Measurements from ENCODE around the gene HMX3.
"Not testable (repeated sequence)": the region's sequence is repeated elsewhere in the genome, so short reads cannot be mapped to it uniquely, and the experiment has no call there.

The HMX3 gene

DNA sequence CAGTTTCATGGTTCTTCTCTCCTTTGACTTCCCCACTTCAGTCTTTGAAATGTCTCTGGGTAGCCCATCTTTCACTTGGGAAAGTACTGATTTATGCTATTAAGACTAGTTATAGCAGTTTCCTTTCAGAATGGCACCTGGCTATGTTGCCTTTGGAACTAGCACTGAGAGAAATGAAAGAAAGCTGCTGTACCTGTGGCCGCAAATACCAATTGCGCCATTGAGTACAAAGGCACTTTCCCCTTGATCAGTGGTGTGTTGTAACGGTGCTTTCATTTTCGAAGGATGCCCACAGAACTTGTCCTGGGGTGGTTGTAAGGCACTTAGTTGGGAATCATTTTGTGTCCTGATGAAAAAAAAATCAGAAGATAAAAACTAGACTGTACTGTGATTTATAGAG is 35.2 kb downstream of the HMX3 start:
- Histone ChIP-seq H3K14ac (ENCODE audit: low read length) (no peak overlapping the region), H2BK12ac (ENCODE audit: low read length) (no peak overlapping the region), H3K4ac (ENCODE audit: low read depth, low read length) (no peak overlapping the region), H2AK5ac (ENCODE audit: low read length) (no peak overlapping the region), H4K8ac (ENCODE audit: low read depth, low read length) (no peak overlapping the region), H3K18ac (ENCODE audit: low read length) (no peak overlapping the region), H3K4me2 (ENCODE audit: low read length) (no peak overlapping the region), H3K23ac (ENCODE audit: low read length) (no peak overlapping the region), H3K27me3 (ENCODE audit: insufficient read depth, low read length) (no peaks in the 10 kb centered on the region), H4K12ac (ENCODE audit: low read depth, low read length) (no peak overlapping the region), H2BK5ac (ENCODE audit: low read depth, low read length, poor library complexity) (no peak overlapping the region), H3K9me3 (ENCODE audit: insufficient read depth, low read depth, low read length) (no peaks in the 10 kb centered on the region), H4K91ac (ENCODE audit: low read depth, low read length) (no peak overlapping the region), H3K27ac (ENCODE audit: low read depth, low read length) (no peak overlapping the region), H3K9ac (ENCODE audit: low read length) (no peak overlapping the region), H3K79me2 (ENCODE audit: control insufficient read depth, insufficient read depth, low read length, poor library complexity) (no peaks in the 10 kb centered on the region), H3K4me1 (ENCODE audit: control insufficient read depth in 1 of 2, insufficient read depth in 2 of 2, low read length in 2 of 2) (no peaks in the 10 kb centered on the region), H3K79me1 (ENCODE audit: low read length) (no peaks in the 10 kb centered on the region), H2BK120ac (ENCODE audit: insufficient read depth, low read length, poor library complexity) (no peak overlapping the region), H3K4me3 (ENCODE audit: low read depth, low read length) (no peak overlapping the region), H2AFZ (ENCODE audit: insufficient read depth, low read length, poor library complexity) (no peak overlapping the region), H3K36me3 (ENCODE audit: control insufficient read depth in 1 of 2, insufficient read depth in 2 of 2, low read length in 2 of 2) (peaks cover 16 to 17% of the 10 kb centered on the region in 2 experiments)
- DNase-seq, result peak in 1 of 2 donors; percentile 9
- WGBS (ENCODE audit: extremely low coverage, insufficient coverage, insufficient read length), result no CpG with 5 or more reads among the region's 4 CpGs

DNA sequence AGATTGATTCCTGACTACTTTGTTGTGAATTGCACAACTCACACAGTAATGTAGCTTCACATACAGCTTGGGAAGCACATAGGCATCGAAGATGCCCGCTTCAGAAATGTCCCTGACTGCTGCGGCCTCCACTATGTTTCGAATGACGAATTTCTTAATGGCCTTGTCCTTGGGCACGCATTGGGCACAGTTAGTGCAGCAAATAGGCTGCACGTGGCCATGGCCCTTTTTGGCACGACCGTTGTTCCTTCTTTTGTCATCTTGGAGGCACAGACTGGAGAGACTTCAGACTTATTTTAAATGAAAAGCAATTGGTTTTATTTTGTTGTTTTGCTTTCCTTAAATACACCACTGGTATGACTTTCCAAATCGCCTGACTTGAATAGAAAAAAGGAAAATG is 35.8 kb downstream of the HMX3 start:
- H2AK5ac ChIP-seq (ENCODE audit: low read length); H4K12ac ChIP-seq (ENCODE audit: low read depth, low read length); H2BK5ac ChIP-seq (ENCODE audit: low read depth, low read length, poor library complexity); H4K91ac ChIP-seq (ENCODE audit: low read depth, low read length); H3K18ac ChIP-seq (ENCODE audit: low read length); H4K8ac ChIP-seq (ENCODE audit: low read depth, low read length); H3K14ac ChIP-seq (ENCODE audit: low read length); H3K4me3 ChIP-seq (ENCODE audit: low read depth, low read length); H3K9me3 ChIP-seq (ENCODE audit: insufficient read depth, low read depth, low read length); H3K27ac ChIP-seq (ENCODE audit: low read depth, low read length); H3K79me2 ChIP-seq (ENCODE audit: control insufficient read depth, insufficient read depth, low read length, poor library complexity); H3K23ac ChIP-seq (ENCODE audit: low read length); H2BK120ac ChIP-seq (ENCODE audit: insufficient read depth, low read length, poor library complexity); H3K4ac ChIP-seq (ENCODE audit: low read depth, low read length); H3K27me3 ChIP-seq (ENCODE audit: insufficient read depth, low read length); H2AFZ ChIP-seq (ENCODE audit: insufficient read depth, low read length, poor library complexity); H3K4me1 ChIP-seq (ENCODE audit: control insufficient read depth in 1 of 2, insufficient read depth in 2 of 2, low read length in 2 of 2); H3K9ac ChIP-seq (ENCODE audit: low read length); H2BK12ac ChIP-seq (ENCODE audit: low read length); H3K79me1 ChIP-seq (ENCODE audit: low read length); DNase-seq; H3K4me2 ChIP-seq (ENCODE audit: low read length): not testable (repeated sequence)
- peaks cover 14 to 16% of the 10 kb centered on the region in 2 experiments for H3K36me3 ChIP-seq (ENCODE audit: control insufficient read depth in 1 of 2, insufficient read depth in 2 of 2, low read length in 2 of 2)
- no CpG with 5 or more reads among the region's 10 CpGs for WGBS (ENCODE audit: extremely low coverage, insufficient coverage, insufficient read length)

DNA sequence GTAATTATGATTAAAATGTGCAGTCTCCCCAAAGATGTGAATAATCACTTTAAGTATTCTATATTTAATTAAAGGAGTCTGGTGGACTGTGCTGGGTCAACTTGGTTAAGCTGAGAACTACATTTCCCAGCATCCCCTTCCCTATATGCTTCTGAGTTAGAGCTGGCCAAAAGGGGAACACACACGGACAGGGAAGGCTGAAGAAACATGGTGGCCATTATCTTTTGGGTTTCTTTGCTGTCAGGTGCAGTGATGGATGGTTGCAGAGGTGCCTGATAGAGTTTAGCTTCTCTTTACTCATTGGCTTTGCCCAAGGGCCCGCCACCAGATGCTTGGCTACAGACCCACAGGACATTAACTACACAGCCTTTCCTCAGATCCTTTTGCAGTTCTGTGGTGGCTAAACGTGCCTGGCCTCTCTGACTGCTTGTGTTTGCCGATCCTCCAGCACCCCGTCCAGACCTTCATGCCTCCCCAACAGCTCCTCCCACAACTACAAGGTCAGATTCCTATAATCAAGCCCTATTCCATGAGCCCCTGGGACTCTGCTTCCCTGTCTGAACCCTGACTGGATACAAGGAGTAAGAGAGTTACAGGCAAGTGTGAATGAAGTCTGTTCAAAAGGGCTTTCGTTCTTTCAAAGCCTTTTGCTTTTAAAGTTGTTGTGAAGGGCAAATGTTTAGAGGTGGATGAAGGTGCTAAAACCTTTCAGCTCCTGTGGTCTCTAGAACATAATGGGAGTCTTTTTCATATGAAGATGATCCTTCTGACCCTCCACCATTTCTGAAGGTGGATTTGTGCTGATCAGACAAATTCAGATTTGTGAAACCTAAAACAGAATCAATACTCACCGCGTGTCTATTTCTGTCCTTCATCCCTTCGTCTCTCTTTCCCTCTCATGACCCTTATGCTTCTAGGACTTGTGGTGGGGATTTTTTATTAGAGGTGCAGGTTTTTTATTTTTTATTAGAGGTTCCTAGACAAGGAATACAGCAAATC is 39.9 kb downstream of the HMX3 start:
- Histone ChIP-seq H3K27me3 (ENCODE audit: insufficient read depth, low read length) (no peaks in the 10 kb centered on the region), H4K8ac (ENCODE audit: low read depth, low read length) (no peak overlapping the region), H2AK5ac (ENCODE audit: low read length) (no peak overlapping the region), H2AFZ (ENCODE audit: insufficient read depth, low read length, poor library complexity) (no peak overlapping the region), H3K79me2 (ENCODE audit: control insufficient read depth, insufficient read depth, low read length, poor library complexity) (no peaks in the 10 kb centered on the region), H3K9me3 (ENCODE audit: insufficient read depth, low read depth, low read length) (no peaks in the 10 kb centered on the region), H3K27ac (ENCODE audit: low read depth, low read length) (no peak overlapping the region), H4K91ac (ENCODE audit: low read depth, low read length) (no peak overlapping the region), H2BK5ac (ENCODE audit: low read depth, low read length, poor library complexity) (no peak overlapping the region), H3K14ac (ENCODE audit: low read length) (no peak overlapping the region), H3K18ac (ENCODE audit: low read length) (no peak overlapping the region), H3K4me3 (ENCODE audit: low read depth, low read length) (no peak overlapping the region), H3K79me1 (ENCODE audit: low read length) (no peaks in the 10 kb centered on the region), H4K12ac (ENCODE audit: low read depth, low read length) (no peak overlapping the region), H2BK120ac (ENCODE audit: insufficient read depth, low read length, poor library complexity) (no peak overlapping the region), H3K23ac (ENCODE audit: low read length) (no peak overlapping the region), H3K4me1 (ENCODE audit: control insufficient read depth in 1 of 2, insufficient read depth in 2 of 2, low read length in 2 of 2) (no peaks in the 10 kb centered on the region), H3K9ac (ENCODE audit: low read length) (no peak overlapping the region), H3K36me3 (ENCODE audit: control insufficient read depth in 1 of 2, insufficient read depth in 2 of 2, low read length in 2 of 2) (peaks cover 2 to 4% of the 10 kb centered on the region in 2 experiments), H3K4me2 (ENCODE audit: low read length) (no peak overlapping the region), H2BK12ac (ENCODE audit: low read length) (no peak overlapping the region), H3K4ac (ENCODE audit: low read depth, low read length) (no peak overlapping the region)
- no peak for DNase-seq
- WGBS (ENCODE audit: extremely low coverage, insufficient coverage, insufficient read length), result no CpG with 5 or more reads among the region's 9 CpGs

DNA sequence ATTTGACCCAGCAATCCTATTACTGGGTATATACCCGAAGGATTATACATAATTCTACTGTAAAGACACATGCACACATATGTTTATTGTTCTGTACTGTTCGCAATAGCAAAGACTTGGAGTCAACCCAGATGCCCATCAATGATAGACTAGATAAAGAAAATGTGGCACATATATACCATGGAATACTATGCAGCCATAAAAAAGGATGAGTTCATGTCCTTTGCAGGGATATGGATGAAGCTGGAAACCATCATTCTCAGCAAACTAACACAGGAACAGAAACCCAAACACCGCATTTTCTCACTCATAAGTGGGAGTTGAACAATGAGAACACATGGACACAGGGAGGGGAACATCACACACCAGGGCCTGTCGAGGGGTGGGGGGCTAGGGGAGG is 42.6 kb downstream of the HMX3 start:
- not testable (repeated sequence) for H2BK12ac ChIP-seq (ENCODE audit: low read length); H3K23ac ChIP-seq (ENCODE audit: low read length); H3K4me2 ChIP-seq (ENCODE audit: low read length); H3K27ac ChIP-seq (ENCODE audit: low read depth, low read length); H3K4ac ChIP-seq (ENCODE audit: low read depth, low read length); H3K4me3 ChIP-seq (ENCODE audit: low read depth, low read length); H3K4me1 ChIP-seq (ENCODE audit: control insufficient read depth in 1 of 2, insufficient read depth in 2 of 2, low read length in 2 of 2); H3K9me3 ChIP-seq (ENCODE audit: insufficient read depth, low read depth, low read length); H3K36me3 ChIP-seq (ENCODE audit: control insufficient read depth in 1 of 2, insufficient read depth in 2 of 2, low read length in 2 of 2); H4K91ac ChIP-seq (ENCODE audit: low read depth, low read length); H3K18ac ChIP-seq (ENCODE audit: low read length); H3K79me2 ChIP-seq (ENCODE audit: control insufficient read depth, insufficient read depth, low read length, poor library complexity); H4K8ac ChIP-seq (ENCODE audit: low read depth, low read length); H3K14ac ChIP-seq (ENCODE audit: low read length); H3K79me1 ChIP-seq (ENCODE audit: low read length); H2BK120ac ChIP-seq (ENCODE audit: insufficient read depth, low read length, poor library complexity); H3K27me3 ChIP-seq (ENCODE audit: insufficient read depth, low read length); H2AK5ac ChIP-seq (ENCODE audit: low read length); H2BK5ac ChIP-seq (ENCODE audit: low read depth, low read length, poor library complexity); DNase-seq; H4K12ac ChIP-seq (ENCODE audit: low read depth, low read length); H3K9ac ChIP-seq (ENCODE audit: low read length); H2AFZ ChIP-seq (ENCODE audit: insufficient read depth, low read length, poor library complexity)
- no CpG with 5 or more reads among the region's 4 CpGs for WGBS (ENCODE audit: extremely low coverage, insufficient coverage, insufficient read length)
